Fibroblast of skin of right quadriceps (primary cell): ENCODE results near the gene MYOCOS.
"Not testable (repeated sequence)": the region's sequence is repeated elsewhere in the genome, so short reads cannot be mapped to it uniquely, and the experiment has no call there.

ENCODE experiments used
- DNase-seq: peaks from one replicate; pipeline ENCODE4 v3.0.0-alpha.2; 2013

The MYOCOS gene

GRCh38 chr1:171622152-171622462 lies at the start of gene MYOCOS:
Gene MYOCOS (plus strand): TSS chr1:171622243. CDS start chr1:171623884, 1,641 bp downstream.
- DNase-seq, result no peak

- no peak for DNase-seq
Measured at GRCh38 chr1:171576144-171576543, 45.9 kb upstream of the MYOCOS start.

GRCh38 chr1:171581226-171581625 lies 40.8 kb upstream of the MYOCOS start:
- no peak for DNase-seq

GRCh38 chr1:171581766-171582165 lies 40.3 kb upstream of the MYOCOS start:
- no peak for DNase-seq

GRCh38 chr1:171582589-171582988 lies 39.5 kb upstream of the MYOCOS start:
- no peak for DNase-seq

- no peak for DNase-seq
Measured at GRCh38 chr1:171583591-171584201, 38.3 kb upstream of the MYOCOS start.

- DNase-seq, result no peak
Measured at GRCh38 chr1:171585715-171586114, 36.3 kb upstream of the MYOCOS start.

- DNase-seq, result no peak
Measured at GRCh38 chr1:171588230-171588629, 33.8 kb upstream of the MYOCOS start.

GRCh38 chr1:171590022-171590421 lies 32.0 kb upstream of the MYOCOS start:
- peak; percentile 29 for DNase-seq

GRCh38 chr1:171595324-171595723 lies 26.7 kb upstream of the MYOCOS start:
- no peak for DNase-seq

GRCh38 chr1:171596119-171596518 lies 25.9 kb upstream of the MYOCOS start:
- DNase-seq, result no peak

GRCh38 chr1:171596705-171597104 lies 25.3 kb upstream of the MYOCOS start:
- DNase-seq, result no peak

- no peak for DNase-seq
Measured at GRCh38 chr1:171597203-171597602, 24.8 kb upstream of the MYOCOS start.

GRCh38 chr1:171600310-171600709 lies 21.7 kb upstream of the MYOCOS start:
- DNase-seq, result not testable (repeated sequence)

- no peak for DNase-seq
Measured at GRCh38 chr1:171600862-171601261, 21.2 kb upstream of the MYOCOS start.

- DNase-seq, result not testable (repeated sequence)
Measured at GRCh38 chr1:171603042-171603441, 19.0 kb upstream of the MYOCOS start.

GRCh38 chr1:171606402-171606941 lies 15.6 kb upstream of the MYOCOS start:
- no peak for DNase-seq

- no peak for DNase-seq
Measured at GRCh38 chr1:171610385-171610784, 11.7 kb upstream of the MYOCOS start.

GRCh38 chr1:171611306-171611705 lies 10.7 kb upstream of the MYOCOS start:
- no peak for DNase-seq

GRCh38 chr1:171613282-171613681 lies 8.8 kb upstream of the MYOCOS start:
- DNase-seq, result no peak

- DNase-seq, result not testable (repeated sequence)
Measured at GRCh38 chr1:171615122-171615906, 6.7 kb upstream of the MYOCOS start.

- DNase-seq, result no peak
Measured at GRCh38 chr1:171616586-171616985, 5.5 kb upstream of the MYOCOS start.

GRCh38 chr1:171623651-171624331 lies 1.7 kb downstream of the MYOCOS start:
- no peak for DNase-seq

GRCh38 chr1:171625225-171625624 lies 3.2 kb downstream of the MYOCOS start:
- DNase-seq, result no peak
